HK-2 (cell line): ENCODE measurements around the gene NOVA1.
A peak's percentile ranks its signal among the peaks of the same experiment; 100 is the strongest.

ENCODE experiments used
- DNase-seq: peaks from one replicate; pipeline ENCODE4 v3.0.0-alpha.2; 2018; ENCODE audit not compliant: unreplicated experiment

NOVA1 gene

GRCh38 chr14:26594148-26594547, 3.7 kb downstream of the NOVA1 start:
- no peak for DNase-seq

- no peak for DNase-seq
Measured at GRCh38 chr14:26593357-26593756, 4.5 kb downstream of the NOVA1 start.

GRCh38 chr14:26589925-26590324, 7.9 kb downstream of the NOVA1 start:
- no peak for DNase-seq

GRCh38 chr14:26577711-26578110, 20.1 kb downstream of the NOVA1 start:
- no peak for DNase-seq

- DNase-seq: no peak
Measured at GRCh38 chr14:26554069-26554772, 43.6 kb downstream of the NOVA1 start.

- no peak for DNase-seq
Measured at GRCh38 chr14:26549571-26549970, 48.3 kb downstream of the NOVA1 start.

GRCh38 chr14:26548406-26548805, 49.4 kb downstream of the NOVA1 start:
- no peak for DNase-seq

- DNase-seq: no peak
Measured at GRCh38 chr14:26538176-26538575, 59.7 kb downstream of the NOVA1 start.

- DNase-seq: no peak
Measured at GRCh38 chr14:26531894-26532293, 65.9 kb downstream of the NOVA1 start.

- no peak for DNase-seq
Measured at GRCh38 chr14:26528415-26529182, 69.2 kb downstream of the NOVA1 start.

- peak; percentile 17 for DNase-seq
Measured at GRCh38 chr14:26527095-26527494, 70.7 kb downstream of the NOVA1 start.

- DNase-seq: no peak
Measured at GRCh38 chr14:26526137-26526536, 71.7 kb downstream of the NOVA1 start.

GRCh38 chr14:26525085-26525484, 72.7 kb downstream of the NOVA1 start:
- DNase-seq: no peak

GRCh38 chr14:26522967-26523366, 74.9 kb downstream of the NOVA1 start:
- no peak for DNase-seq

- DNase-seq: no peak
Measured at GRCh38 chr14:26517771-26518170, 80.1 kb downstream of the NOVA1 start.

- DNase-seq: no peak
Measured at GRCh38 chr14:26500028-26500427, 97.8 kb downstream of the NOVA1 start.

GRCh38 chr14:26499546-26499945, 98.3 kb downstream of the NOVA1 start:
- DNase-seq: no peak

- DNase-seq: no peak
Measured at GRCh38 chr14:26486922-26487321, 110.9 kb downstream of the NOVA1 start.

GRCh38 chr14:26484562-26484961, 113.3 kb downstream of the NOVA1 start:
- DNase-seq: no peak

GRCh38 chr14:26478967-26479366, 118.9 kb downstream of the NOVA1 start:
- DNase-seq: no peak

GRCh38 chr14:26466862-26467261, 131.0 kb downstream of the NOVA1 start:
- DNase-seq: no peak

- DNase-seq: no peak
Measured at GRCh38 chr14:26463136-26463535, 134.7 kb downstream of the NOVA1 start.

- DNase-seq: no peak
Measured at GRCh38 chr14:26454105-26454504, 143.7 kb downstream of the NOVA1 start.
